HEK293 (cell line): ENCODE measurements around the gene PTPRK.

Experiments
- CTCF ChIA-PET: fragments of 350-600 bp; formaldehyde crosslinking; extraction: SDS; loops from one replicate; lab custom pipeline; 2021; ENCODE audit warnings: antibody characterized with exemption; lab: Yijun Ruan, JAX
- POLR2A ChIA-PET: fragments of 300-600 bp; formaldehyde crosslinking; extraction: SDS; loops from one replicate; lab custom pipeline; 2020; ENCODE audit warnings: antibody characterized with exemption, inconsistent platforms; lab: Yijun Ruan, JAX
- H3K27ac ChIP-seq: fragments of 200-500 bp; sonication (Bioruptor generic); 2 replicates; pipeline ENCODE4 v1.5.1; 2014; ENCODE audit warnings: low read depth, low read length, control low read depth, inconsistent platforms; ENCODE audit errors: extremely low read depth
- H3K36me3 ChIP-seq, 2 experiments: fragments of 200-500 bp in 1 of 2; sonication (Bioruptor generic) in 1 of 2; 1 replicate in 1 of 2; 2 replicates in 1 of 2; pipeline ENCODE4 v1.5.1; 2014 to 2017; ENCODE audit warnings: inconsistent platforms in 2 of 2, low read length in 2 of 2; ENCODE audit not compliant: control insufficient read depth in 2 of 2, insufficient read depth in 1 of 2
- H3K4me1 ChIP-seq: fragments of 200-500 bp; sonication (Bioruptor generic); 2 replicates; pipeline ENCODE4 v1.5.1; 2014; ENCODE audit warnings: mild to moderate bottlenecking, low read length, inconsistent platforms; ENCODE audit not compliant: control insufficient read depth, insufficient read depth
- H3K4me3 ChIP-seq: 2 replicates; pipeline ENCODE4 v1.5.1; 2011; ENCODE audit warnings: low read depth, mild to moderate bottlenecking, control low read depth, low read length, moderate library complexity
- H3K9me3 ChIP-seq: fragments of 200-500 bp; sonication (Bioruptor generic); 2 replicates; pipeline ENCODE4 v1.5.1; 2014; ENCODE audit warnings: low read depth, low read length, inconsistent platforms; ENCODE audit not compliant: control insufficient read depth, insufficient read depth
- ZBTB8A ChIP-seq: fragments of 450-650 bp; formaldehyde crosslinking; IDR thresholded peaks from 2 replicates; pipeline ENCODE4 v1.5.1; 2016; ENCODE audit warnings: missing biosample characterization, missing genetic modification characterization
- ZNF112 ChIP-seq: fragments of 450-650 bp; formaldehyde crosslinking; IDR thresholded peaks from 2 replicates; pipeline ENCODE4 v1.5.0; 2017; ENCODE audit warnings: missing biosample characterization, missing genetic modification characterization
- ZNF114 ChIP-seq: fragments of 450-650 bp; formaldehyde crosslinking; IDR thresholded peaks from 2 replicates; pipeline ENCODE4 v1.5.0; 2017; ENCODE audit warnings: missing biosample characterization, missing genetic modification characterization
- ZNF175 ChIP-seq: fragments of 450-650 bp; formaldehyde crosslinking; IDR thresholded peaks from 2 replicates; pipeline ENCODE4 v1.5.1; 2016; ENCODE audit warnings: missing biosample characterization, missing genetic modification characterization
- ZNF223 ChIP-seq: fragments of 450-650 bp; formaldehyde crosslinking; IDR thresholded peaks from 2 replicates; pipeline ENCODE4 v1.5.1; 2016; ENCODE audit warnings: missing biosample characterization, missing genetic modification characterization
- ZNF394 ChIP-seq: fragments of 450-650 bp; formaldehyde crosslinking; IDR thresholded peaks from 2 replicates; pipeline ENCODE4 v1.5.1; 2016; ENCODE audit warnings: missing biosample characterization, missing genetic modification characterization, mild to moderate bottlenecking, moderate library complexity, borderline replicate concordance
- ZNF560 ChIP-seq: fragments of 450-650 bp; formaldehyde crosslinking; IDR thresholded peaks from 2 replicates; pipeline ENCODE4 v1.5.1; 2017; ENCODE audit warnings: missing biosample characterization, missing genetic modification characterization, borderline replicate concordance
- ZNF707 ChIP-seq: fragments of 450-650 bp; formaldehyde crosslinking; IDR thresholded peaks from 2 replicates; pipeline ENCODE4 v1.5.1; 2016; ENCODE audit warnings: missing biosample characterization, missing genetic modification characterization
- TF ChIP-seq, protein P1 (sequence below): fragments of 450-650 bp; formaldehyde crosslinking; IDR thresholded peaks from 2 replicates; pipeline ENCODE4 v1.5.1; 2017; ENCODE audit warnings: missing biosample characterization, missing genetic modification characterization
- TF ChIP-seq, protein P2 (sequence below): fragments of 450-650 bp; formaldehyde crosslinking; IDR thresholded peaks from 2 replicates; pipeline ENCODE4 v1.5.1; 2016; ENCODE audit warnings: missing biosample characterization, missing genetic modification characterization
- TF ChIP-seq, protein P3 (sequence below): fragments of 450-650 bp; formaldehyde crosslinking; IDR thresholded peaks from 2 replicates; pipeline ENCODE4 v1.5.1; 2016; ENCODE audit warnings: missing biosample characterization, missing genetic modification characterization
- TF ChIP-seq, protein P4 (sequence below): fragments of 450-650 bp; formaldehyde crosslinking; IDR thresholded peaks from 2 replicates; pipeline ENCODE4 v1.5.1; 2016; ENCODE audit warnings: missing biosample characterization, missing genetic modification characterization
- TF ChIP-seq, protein P5 (sequence below): fragments of 450-650 bp; formaldehyde crosslinking; IDR thresholded peaks from 2 replicates; pipeline ENCODE4 v1.5.1; 2016; ENCODE audit warnings: missing biosample characterization, missing genetic modification characterization

Gene PTPRK

DNA sequence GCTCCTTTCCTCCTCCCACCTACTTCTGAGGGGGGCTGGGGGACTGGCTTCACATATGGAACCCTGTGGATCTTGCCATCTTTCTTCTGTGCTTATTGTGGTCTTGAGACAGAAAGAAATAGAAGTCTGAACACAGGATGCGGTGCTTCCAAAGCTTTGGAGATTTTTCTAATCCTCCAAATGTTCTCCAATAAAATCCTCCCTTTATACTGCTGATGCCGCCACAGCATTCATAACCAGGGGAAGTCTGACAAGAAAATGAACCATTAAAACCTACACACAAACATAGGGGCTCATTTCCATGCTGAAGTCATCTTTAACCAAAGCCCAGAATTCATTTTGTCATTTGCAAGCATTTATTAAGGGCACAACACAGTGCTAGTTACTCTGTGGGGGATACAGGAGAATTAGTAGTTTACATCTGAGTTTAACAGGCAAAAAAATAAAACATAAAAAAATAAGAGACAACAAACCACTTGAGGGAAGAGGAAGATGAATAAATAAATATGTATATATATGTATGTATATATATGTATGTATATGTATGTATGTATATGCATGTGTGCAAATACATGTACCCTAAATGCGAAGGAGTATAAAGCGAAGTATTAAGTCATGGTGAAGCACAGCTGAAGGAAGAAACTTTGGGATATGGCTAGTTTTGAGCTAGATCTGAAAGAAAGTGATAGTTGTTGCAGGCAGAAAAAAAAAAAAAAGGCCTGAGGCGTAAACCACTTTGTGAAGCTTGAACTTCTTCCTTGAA lies 5.9 kb upstream of the PTPRK start:
- Histone ChIP-seq H3K36me3 (no peaks in the 10 kb centered on the region), H3K27ac (no peak overlapping the region), H3K9me3 (no peaks in the 10 kb centered on the region), H3K4me3 (no peak overlapping the region), H3K4me1 (0 out of 2 replicates have a peak, but pooled peaks cover 1% of the 10 kb centered on the region)
- ChIA-PET POLR2A (no interaction called here), CTCF (interaction anchor here (0.6 to 1.1 kb wide), 4 partner anchors 8 to 725 kb away, joined by 3 to 5 read pairs (median 4); no protein-coding TSS in a partner anchor)
- TF ChIP-seq ZBTB8A (tag by site-specific recombination) = no peak
- TF ChIP-seq, protein P1, sequence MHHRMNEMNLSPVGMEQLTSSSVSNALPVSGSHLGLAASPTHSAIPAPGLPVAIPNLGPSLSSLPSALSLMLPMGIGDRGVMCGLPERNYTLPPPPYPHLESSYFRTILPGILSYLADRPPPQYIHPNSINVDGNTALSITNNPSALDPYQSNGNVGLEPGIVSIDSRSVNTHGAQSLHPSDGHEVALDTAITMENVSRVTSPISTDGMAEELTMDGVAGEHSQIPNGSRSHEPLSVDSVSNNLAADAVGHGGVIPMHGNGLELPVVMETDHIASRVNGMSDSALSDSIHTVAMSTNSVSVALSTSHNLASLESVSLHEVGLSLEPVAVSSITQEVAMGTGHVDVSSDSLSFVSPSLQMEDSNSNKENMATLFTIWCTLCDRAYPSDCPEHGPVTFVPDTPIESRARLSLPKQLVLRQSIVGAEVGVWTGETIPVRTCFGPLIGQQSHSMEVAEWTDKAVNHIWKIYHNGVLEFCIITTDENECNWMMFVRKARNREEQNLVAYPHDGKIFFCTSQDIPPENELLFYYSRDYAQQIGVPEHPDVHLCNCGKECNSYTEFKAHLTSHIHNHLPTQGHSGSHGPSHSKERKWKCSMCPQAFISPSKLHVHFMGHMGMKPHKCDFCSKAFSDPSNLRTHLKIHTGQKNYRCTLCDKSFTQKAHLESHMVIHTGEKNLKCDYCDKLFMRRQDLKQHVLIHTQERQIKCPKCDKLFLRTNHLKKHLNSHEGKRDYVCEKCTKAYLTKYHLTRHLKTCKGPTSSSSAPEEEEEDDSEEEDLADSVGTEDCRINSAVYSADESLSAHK (tag by site-specific recombination) = no peak
- TF ChIP-seq, protein P2, sequence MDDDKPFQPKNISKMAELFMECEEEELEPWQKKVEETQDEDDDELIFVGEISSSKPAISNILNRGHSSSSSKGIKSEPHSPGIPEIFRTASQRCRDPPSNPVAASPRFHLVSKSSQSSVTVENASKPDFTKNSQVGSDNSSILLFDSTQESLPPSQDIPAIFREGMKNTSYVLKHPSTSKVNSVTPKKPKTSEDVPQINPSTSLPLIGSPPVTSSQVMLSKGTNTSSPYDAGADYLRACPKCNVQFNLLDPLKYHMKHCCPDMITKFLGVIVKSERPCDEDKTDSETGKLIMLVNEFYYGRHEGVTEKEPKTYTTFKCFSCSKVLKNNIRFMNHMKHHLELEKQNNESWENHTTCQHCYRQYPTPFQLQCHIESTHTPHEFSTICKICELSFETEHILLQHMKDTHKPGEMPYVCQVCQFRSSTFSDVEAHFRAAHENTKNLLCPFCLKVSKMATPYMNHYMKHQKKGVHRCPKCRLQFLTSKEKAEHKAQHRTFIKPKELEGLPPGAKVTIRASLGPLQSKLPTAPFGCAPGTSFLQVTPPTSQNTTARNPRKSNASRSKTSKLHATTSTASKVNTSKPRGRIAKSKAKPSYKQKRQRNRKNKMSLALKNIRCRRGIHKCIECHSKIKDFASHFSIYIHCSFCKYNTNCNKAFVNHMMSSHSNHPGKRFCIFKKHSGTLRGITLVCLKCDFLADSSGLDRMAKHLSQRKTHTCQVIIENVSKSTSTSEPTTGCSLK (tag by site-specific recombination) = no peak
- no peak for TF ChIP-seq ZNF175 (tag by site-specific recombination)
- TF ChIP-seq, protein P3, sequence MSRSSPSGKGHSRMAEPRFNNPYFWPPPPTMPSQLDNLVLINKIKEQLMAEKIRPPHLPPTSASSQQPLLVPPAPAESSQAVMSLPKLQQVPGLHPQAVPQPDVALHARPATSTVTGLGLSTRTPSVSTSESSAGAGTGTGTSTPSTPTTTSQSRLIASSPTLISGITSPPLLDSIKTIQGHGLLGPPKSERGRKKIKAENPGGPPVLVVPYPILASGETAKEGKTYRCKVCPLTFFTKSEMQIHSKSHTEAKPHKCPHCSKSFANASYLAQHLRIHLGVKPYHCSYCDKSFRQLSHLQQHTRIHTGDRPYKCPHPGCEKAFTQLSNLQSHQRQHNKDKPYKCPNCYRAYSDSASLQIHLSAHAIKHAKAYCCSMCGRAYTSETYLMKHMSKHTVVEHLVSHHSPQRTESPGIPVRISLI = no peak
- no peak for TF ChIP-seq ZNF394 (tag by site-specific recombination)
- no peak for TF ChIP-seq ZNF223
- TF ChIP-seq ZNF707 (tag by site-specific recombination) = no peak
- no peak for TF ChIP-seq ZNF560
- TF ChIP-seq ZNF114 (tag by site-specific recombination) = no peak
- no peak for TF ChIP-seq ZNF112 (tag by site-specific recombination)

DNA sequence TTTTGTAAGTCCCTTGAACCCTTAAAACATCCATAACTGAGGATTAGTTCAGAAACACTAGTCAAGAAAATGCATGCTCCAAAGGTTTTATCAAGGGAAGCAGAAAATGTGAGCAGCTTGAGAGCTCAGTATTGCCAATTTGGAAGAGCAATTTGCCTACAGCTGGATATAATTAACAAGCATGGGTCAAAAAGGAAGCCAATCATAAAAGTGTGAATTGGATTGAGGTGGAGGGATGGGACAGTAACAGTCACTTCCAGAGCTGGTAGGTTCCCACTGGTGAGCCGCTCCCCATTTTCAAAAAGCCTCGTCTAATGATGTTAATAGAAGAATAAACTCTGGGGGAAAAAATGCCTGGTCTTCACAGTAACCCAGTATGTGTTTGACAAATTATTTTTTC lies 5.0 kb upstream of the PTPRK start:
- Histone ChIP-seq H3K27ac (no peak overlapping the region), H3K4me3 (no peak overlapping the region), H3K9me3 (no peaks in the 10 kb centered on the region), H3K36me3 (no peaks in the 10 kb centered on the region), H3K4me1 (0 out of 2 replicates have a peak, but pooled peaks cover 5% of the 10 kb centered on the region)
- POLR2A ChIA-PET = no interaction called here
- TF ChIP-seq, protein P4, sequence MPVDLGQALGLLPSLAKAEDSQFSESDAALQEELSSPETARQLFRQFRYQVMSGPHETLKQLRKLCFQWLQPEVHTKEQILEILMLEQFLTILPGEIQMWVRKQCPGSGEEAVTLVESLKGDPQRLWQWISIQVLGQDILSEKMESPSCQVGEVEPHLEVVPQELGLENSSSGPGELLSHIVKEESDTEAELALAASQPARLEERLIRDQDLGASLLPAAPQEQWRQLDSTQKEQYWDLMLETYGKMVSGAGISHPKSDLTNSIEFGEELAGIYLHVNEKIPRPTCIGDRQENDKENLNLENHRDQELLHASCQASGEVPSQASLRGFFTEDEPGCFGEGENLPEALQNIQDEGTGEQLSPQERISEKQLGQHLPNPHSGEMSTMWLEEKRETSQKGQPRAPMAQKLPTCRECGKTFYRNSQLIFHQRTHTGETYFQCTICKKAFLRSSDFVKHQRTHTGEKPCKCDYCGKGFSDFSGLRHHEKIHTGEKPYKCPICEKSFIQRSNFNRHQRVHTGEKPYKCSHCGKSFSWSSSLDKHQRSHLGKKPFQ = peak; percentile 78
- TF ChIP-seq, protein P5, sequence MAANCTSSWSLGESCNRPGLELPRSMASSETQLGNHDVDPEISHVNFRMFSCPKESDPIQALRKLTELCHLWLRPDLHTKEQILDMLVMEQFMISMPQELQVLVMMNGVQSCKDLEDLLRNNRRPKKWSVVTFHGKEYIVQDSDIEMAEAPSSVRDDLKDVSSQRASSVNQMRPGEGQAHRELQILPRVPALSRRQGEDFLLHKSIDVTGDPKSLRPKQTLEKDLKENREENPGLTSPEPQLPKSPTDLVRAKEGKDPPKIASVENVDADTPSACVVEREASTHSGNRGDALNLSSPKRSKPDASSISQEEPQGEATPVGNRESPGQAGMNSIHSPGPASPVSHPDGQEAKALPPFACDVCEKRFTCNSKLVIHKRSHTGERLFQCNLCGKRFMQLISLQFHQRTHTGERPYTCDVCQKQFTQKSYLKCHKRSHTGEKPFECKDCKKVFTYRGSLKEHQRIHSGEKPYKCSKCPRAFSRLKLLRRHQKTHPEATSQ (tag by site-specific recombination) = no peak
- CTCF ChIA-PET = interaction anchor here (0.6 to 1.4 kb wide), 2 partner anchors 201 to 218 kb away, joined by 4 to 5 read pairs; no protein-coding TSS in a partner anchor
